Smooth muscle cell (in vitro differentiated cells): ENCODE data around the gene WDHD1. TPM values are rescaled to one million over a fixed set of nuclear protein-coding genes. Genes with fewer than 3 reads are reported as not detected.

ENCODE experiments used
- DNase-seq: peaks from one replicate; lab custom pipeline; 2025; ENCODE audit not compliant: unreplicated experiment; lab: John Stamatoyannopoulos, UW
- H2AFZ ChIP-seq: fragments of 200-600 bp; sonication (generic); 2 replicates; pipeline ENCODE4 v1.6.0; 2016; ENCODE audit warnings: antibody characterized with exemption, low read depth, mild to moderate bottlenecking
- H3F3A ChIP-seq: fragments of 200-600 bp; sonication (generic); 2 replicates; pipeline ENCODE4 v1.6.0; 2017; ENCODE audit warnings: antibody characterized with exemption, low read depth
- H3K27ac ChIP-seq: fragments of 200-600 bp; sonication (generic); 2 replicates; pipeline ENCODE4 v1.5.1; 2016; ENCODE audit warnings: low read depth, mild to moderate bottlenecking
- H3K27me3 ChIP-seq: fragments of 200-600 bp; sonication (generic); 2 replicates; pipeline ENCODE4 v1.6.1; 2016; ENCODE audit warnings: low read depth, mild to moderate bottlenecking
- H3K36me3 ChIP-seq: fragments of 200-600 bp; sonication (generic); 2 replicates; pipeline ENCODE4 v1.5.1; 2016; ENCODE audit warnings: low read depth
- H3K4me1 ChIP-seq: fragments of 200-600 bp; sonication (generic); 2 replicates; pipeline ENCODE4 v1.5.1; 2016; ENCODE audit warnings: low read depth
- H3K4me2 ChIP-seq: fragments of 200-600 bp; sonication (generic); 2 replicates; pipeline ENCODE4 v1.6.0; 2016; ENCODE audit warnings: mild to moderate bottlenecking
- H3K4me3 ChIP-seq: fragments of 200-600 bp; sonication (generic); 2 replicates; pipeline ENCODE4 v1.5.1; 2016; ENCODE audit warnings: mild to moderate bottlenecking
- H3K79me2 ChIP-seq: fragments of 200-600 bp; sonication (generic); 2 replicates; pipeline ENCODE4 v1.6.0; 2016; ENCODE audit warnings: low read depth, mild to moderate bottlenecking
- H3K9ac ChIP-seq: fragments of 200-600 bp; sonication (generic); 2 replicates; pipeline ENCODE4 v1.6.0; 2016; ENCODE audit warnings: low read depth
- H3K9me3 ChIP-seq: fragments of 200-600 bp; sonication (generic); replicated peaks from 2 replicates; pipeline ENCODE4 v1.5.1; 2016; ENCODE audit warnings: low read depth
- H4K20me1 ChIP-seq: fragments of 200-600 bp; sonication (generic); 2 replicates; pipeline ENCODE4 v1.6.0; 2016; ENCODE audit warnings: low read depth
- CTCF ChIP-seq: fragments of 200-600 bp; sonication (generic); IDR thresholded peaks from 2 replicates; pipeline ENCODE4 v1.5.1; 2017; ENCODE audit warnings: borderline replicate concordance, mild to moderate bottlenecking, antibody characterized with exemption; ENCODE audit not compliant: insufficient read depth, poor library complexity, severe bottlenecking
- WGBS: methylation state at CpG from one replicate; pipeline ENCODE4 v1.1.7; 2016; ENCODE audit warnings: low lambda C conversion rate; 5-methylcytosine and 5-hydroxymethylcytosine counted together
- polyA plus RNA-seq: library from polyadenylated mRNA; unstranded; fragments of >200 nt; fragmentation: Nextera tagmentation; extraction: Ambion mirVana; gene quantifications from 2 replicates; pipeline ENCODE4 v1.2.1, GENCODE V29; 2016
- total RNA-seq: library from RNA; depleted of rRNA; stranded (reverse); fragments of >200 nt; gene quantifications from 2 replicates; pipeline ENCODE4 v1.2.3, GENCODE V29; 2014

The WDHD1 gene
- total and polyA plus RNA-seq, 2 experiments from 2014 or later, result 5.7 to 9.4 TPM

DNA sequence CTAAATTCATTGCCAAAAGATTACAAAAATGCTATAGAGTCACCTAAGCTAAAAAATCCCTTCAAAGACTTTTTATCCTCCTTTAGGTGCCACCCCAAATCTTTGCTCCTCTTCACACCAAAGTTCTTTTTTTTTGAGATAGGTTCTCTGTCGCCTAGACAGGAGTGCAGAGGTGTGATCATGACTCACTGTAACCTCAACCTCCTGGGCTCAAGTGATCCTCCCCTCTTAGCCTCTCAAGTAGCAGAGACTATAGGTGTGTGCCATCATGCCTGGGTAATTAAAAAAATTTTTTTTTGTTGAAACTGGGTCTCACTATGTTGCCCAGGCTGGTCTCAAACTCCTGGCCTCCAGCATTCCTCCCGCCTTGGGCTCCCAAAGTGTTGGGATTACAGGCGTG is 47.9 kb downstream of the WDHD1 start:
- WGBS, result 82% methylated on average over 3 of the region's 3 CpGs
- Histone ChIP-seq H3K9me3 (no peaks in the 10 kb centered on the region), H3K4me1 (no peaks in the 10 kb centered on the region), H3K4me2 (no peak overlapping the region), H3F3A (no peaks in the 10 kb centered on the region), H3K27me3 (no peaks in the 10 kb centered on the region), H3K79me2 (no peaks in the 10 kb centered on the region), H3K36me3 (no peaks in the 10 kb centered on the region), H3K4me3 (no peak overlapping the region), H3K27ac (no peak overlapping the region), H4K20me1 (no peaks in the 10 kb centered on the region), H3K9ac (no peak overlapping the region), H2AFZ (no peak overlapping the region)
- TF ChIP-seq CTCF, result no peak
- DNase-seq, result no peak

DNA sequence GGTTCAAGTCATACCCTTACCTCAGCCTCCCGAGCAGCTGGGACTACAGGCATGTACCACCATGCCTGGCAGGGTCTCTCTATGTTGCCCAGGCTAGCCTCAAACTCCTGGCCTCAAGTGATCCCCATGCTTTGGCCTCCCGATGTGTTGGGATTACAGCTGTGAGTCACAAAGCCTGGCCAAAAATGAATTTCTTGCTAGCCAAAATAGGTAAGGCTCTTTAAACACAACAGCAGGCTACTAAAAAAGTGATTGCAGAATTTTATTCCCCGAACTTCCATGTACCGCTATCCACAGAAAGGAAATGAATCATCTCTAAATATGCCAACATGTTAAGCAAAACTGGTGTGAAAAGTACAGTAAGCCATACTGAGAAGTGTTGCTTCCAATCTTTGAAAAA is 50.6 kb downstream of the WDHD1 start:
- Histone ChIP-seq H3K9me3 (no peaks in the 10 kb centered on the region), H3K27me3 (no peaks in the 10 kb centered on the region), H3K9ac (no peak overlapping the region), H2AFZ (no peak overlapping the region), H3K36me3 (no peaks in the 10 kb centered on the region), H3K4me2 (no peak overlapping the region), H3K79me2 (no peaks in the 10 kb centered on the region), H3K4me3 (no peak overlapping the region), H3K4me1 (no peaks in the 10 kb centered on the region), H4K20me1 (no peaks in the 10 kb centered on the region), H3K27ac (no peak overlapping the region), H3F3A (no peaks in the 10 kb centered on the region)
- WGBS, result 68% methylated on average over 4 of the region's 4 CpGs
- DNase-seq, result no peak
- TF ChIP-seq CTCF, result no peak

DNA sequence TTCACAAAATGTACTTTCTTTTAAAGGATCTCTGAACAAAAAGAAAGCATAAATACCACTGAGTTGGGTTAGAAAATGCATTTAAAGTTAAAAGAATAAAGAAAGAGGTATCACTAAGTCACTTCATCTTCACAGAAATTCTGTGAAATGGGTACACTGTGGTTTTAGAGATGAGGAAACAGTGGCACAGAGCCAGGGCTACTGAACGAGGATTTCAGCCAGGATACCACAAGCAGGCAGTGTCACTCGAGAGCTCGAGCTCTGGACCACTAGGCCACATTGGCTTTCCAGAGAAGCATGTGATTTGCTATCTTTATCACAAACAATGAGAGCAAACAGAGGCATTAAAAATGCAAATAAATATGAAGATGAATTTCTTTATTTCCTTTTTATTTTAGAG is 51.0 kb downstream of the WDHD1 start:
- no peaks in the 10 kb centered on the region for H3K4me1 ChIP-seq
- DNase-seq, result no peak
- no peak overlapping the region for H2AFZ ChIP-seq
- no peaks in the 10 kb centered on the region for H3K27me3 ChIP-seq
- no peaks in the 10 kb centered on the region for H4K20me1 ChIP-seq
- no peak overlapping the region for H3K4me2 ChIP-seq
- no peak for TF ChIP-seq CTCF
- no peaks in the 10 kb centered on the region for H3K36me3 ChIP-seq
- H3K27ac ChIP-seq, result no peak overlapping the region
- no peak overlapping the region for H3K4me3 ChIP-seq
- H3K9ac ChIP-seq, result no peak overlapping the region
- no peaks in the 10 kb centered on the region for H3F3A ChIP-seq
- WGBS, result 96% methylated on average over 3 of the region's 3 CpGs
- no peaks in the 10 kb centered on the region for H3K79me2 ChIP-seq
- H3K9me3 ChIP-seq, result no peaks in the 10 kb centered on the region

GRCh38 chr14:54974788-54975414 is 52.0 kb downstream of the WDHD1 start:
- no peaks in the 10 kb centered on the region for H3K79me2 ChIP-seq
- WGBS, result 93% methylated on average over 5 of the region's 5 CpGs
- H3K4me1 ChIP-seq, result no peaks in the 10 kb centered on the region
- no peak overlapping the region for H3K4me2 ChIP-seq
- no peak overlapping the region for H3K4me3 ChIP-seq
- no peaks in the 10 kb centered on the region for H3K36me3 ChIP-seq
- no peaks in the 10 kb centered on the region for H3K27me3 ChIP-seq
- H2AFZ ChIP-seq, result no peak overlapping the region
- DNase-seq, result no peak
- H4K20me1 ChIP-seq, result no peaks in the 10 kb centered on the region
- no peak overlapping the region for H3K27ac ChIP-seq
- TF ChIP-seq CTCF, result no peak
- H3F3A ChIP-seq, result no peaks in the 10 kb centered on the region
- no peaks in the 10 kb centered on the region for H3K9me3 ChIP-seq
- H3K9ac ChIP-seq, result no peak overlapping the region
